Muscle layer of colon (tissue), 2 donors: ENCODE measurements around the gene SLC9A4.

Experiments
- H3K27ac ChIP-seq: one replicate; pipeline ENCODE4 v1.7.0; 2013; ENCODE audit warnings: low read depth, mild to moderate bottlenecking, low read length, moderate library complexity
- H3K27me3 ChIP-seq, 2 donors: one replicate each; pipeline ENCODE4 v1.7.0; 2013; ENCODE audit warnings: low read length in 2 of 2, mild to moderate bottlenecking in 2 of 2; ENCODE audit not compliant: insufficient read depth in 2 of 2, control insufficient read depth in 1 of 2
- H3K36me3 ChIP-seq: one replicate; pipeline ENCODE4 v1.7.0; 2013; ENCODE audit warnings: mild to moderate bottlenecking, low read length; ENCODE audit not compliant: insufficient read depth
- H3K4me1 ChIP-seq: one replicate; pipeline ENCODE4 v1.7.0; 2013; ENCODE audit warnings: mild to moderate bottlenecking, low read length; ENCODE audit not compliant: insufficient read depth
- H3K4me3 ChIP-seq, 2 donors: one replicate each; pipeline ENCODE4 v1.7.0; 2013; ENCODE audit warnings: low read length in 2 of 2, low read depth in 1 of 2, mild to moderate bottlenecking in 1 of 2, moderate library complexity in 1 of 2
- H3K9ac ChIP-seq: one replicate; pipeline ENCODE4 v1.7.0; 2013; ENCODE audit warnings: low read length
- H3K9me3 ChIP-seq: one replicate; pipeline ENCODE4 v1.7.0; 2013; ENCODE audit warnings: mild to moderate bottlenecking, low read length
- donor health status: abdominal sarcoma.
- donor health status: Adenocarcinoma of cecum.

SLC9A4 gene

GRCh38 chr2:102522162-102522561 is 49.1 kb downstream of the SLC9A4 start:
- Histone ChIP-seq H3K27ac (no peak overlapping the region), H3K9me3 (no peaks in the 10 kb centered on the region), H3K4me3 (no peak overlapping the region), H3K9ac (no peak overlapping the region), H3K36me3 (no peaks in the 10 kb centered on the region), H3K27me3 (no peaks in the 10 kb centered on the region), H3K4me1 (no peaks in the 10 kb centered on the region)

- Histone ChIP-seq H3K27me3 (no peaks in the 10 kb centered on the region), H3K9me3 (no peaks in the 10 kb centered on the region), H3K4me3 (no peak overlapping the region), H3K9ac (no peak overlapping the region), H3K27ac (no peak overlapping the region), H3K4me1 (no peaks in the 10 kb centered on the region), H3K36me3 (no peaks in the 10 kb centered on the region)
Measured at GRCh38 chr2:102522890-102523289, 49.9 kb downstream of the SLC9A4 start.

- no peaks in the 10 kb centered on the region for H3K4me1 ChIP-seq
- H3K9ac ChIP-seq: no peak overlapping the region
- H3K36me3 ChIP-seq: no peaks in the 10 kb centered on the region
- H3K4me3 ChIP-seq: no peak overlapping the region
- no peaks in the 10 kb centered on the region for H3K27me3 ChIP-seq
- no peak overlapping the region for H3K27ac ChIP-seq
- no peaks in the 10 kb centered on the region for H3K9me3 ChIP-seq
Measured at GRCh38 chr2:102523651-102524050, 50.6 kb downstream of the SLC9A4 start.

- Histone ChIP-seq H3K4me3 (no peak overlapping the region), H3K4me1 (no peaks in the 10 kb centered on the region), H3K36me3 (no peaks in the 10 kb centered on the region), H3K9me3 (no peaks in the 10 kb centered on the region), H3K27ac (no peak overlapping the region), H3K9ac (no peak overlapping the region), H3K27me3 (no peaks in the 10 kb centered on the region)
Measured at GRCh38 chr2:102527086-102527485, 54.1 kb downstream of the SLC9A4 start.

- no peaks in the 10 kb centered on the region for H3K36me3 ChIP-seq
- H3K27ac ChIP-seq: no peak overlapping the region
- H3K4me1 ChIP-seq: no peaks in the 10 kb centered on the region
- H3K9me3 ChIP-seq: no peaks in the 10 kb centered on the region
- H3K9ac ChIP-seq: no peak overlapping the region
- H3K4me3 ChIP-seq: no peak overlapping the region
- no peaks in the 10 kb centered on the region for H3K27me3 ChIP-seq
Measured at GRCh38 chr2:102538491-102538890, 65.5 kb downstream of the SLC9A4 start.

GRCh38 chr2:102540882-102541281 is 67.9 kb downstream of the SLC9A4 start:
- Histone ChIP-seq H3K27me3 (no peaks in the 10 kb centered on the region), H3K9me3 (no peaks in the 10 kb centered on the region), H3K4me3 (no peak overlapping the region), H3K27ac (no peak overlapping the region), H3K36me3 (no peaks in the 10 kb centered on the region), H3K9ac (no peak overlapping the region), H3K4me1 (no peaks in the 10 kb centered on the region)

GRCh38 chr2:102544182-102544581 is 71.2 kb downstream of the SLC9A4 start:
- Histone ChIP-seq H3K9ac (no peak overlapping the region), H3K27me3 (no peaks in the 10 kb centered on the region), H3K27ac (no peak overlapping the region), H3K36me3 (no peaks in the 10 kb centered on the region), H3K4me1 (no peaks in the 10 kb centered on the region), H3K9me3 (no peaks in the 10 kb centered on the region), H3K4me3 (no peak overlapping the region)

- Histone ChIP-seq H3K9ac (no peak overlapping the region), H3K36me3 (no peaks in the 10 kb centered on the region), H3K27ac (no peak overlapping the region), H3K4me3 (no peak overlapping the region), H3K9me3 (no peaks in the 10 kb centered on the region), H3K4me1 (no peaks in the 10 kb centered on the region), H3K27me3 (no peaks in the 10 kb centered on the region)
Measured at GRCh38 chr2:102547462-102547861, 74.4 kb downstream of the SLC9A4 start.

GRCh38 chr2:102549027-102549426 is 76.0 kb downstream of the SLC9A4 start:
- no peaks in the 10 kb centered on the region for H3K27me3 ChIP-seq
- H3K27ac ChIP-seq: no peak overlapping the region
- H3K9ac ChIP-seq: no peak overlapping the region
- H3K9me3 ChIP-seq: no peaks in the 10 kb centered on the region
- no peaks in the 10 kb centered on the region for H3K4me1 ChIP-seq
- H3K4me3 ChIP-seq: no peak overlapping the region
- H3K36me3 ChIP-seq: no peaks in the 10 kb centered on the region

GRCh38 chr2:102550151-102550550 is 77.1 kb downstream of the SLC9A4 start:
- H3K27ac ChIP-seq: no peak overlapping the region

GRCh38 chr2:102551329-102552096 is 78.5 kb downstream of the SLC9A4 start:
- Histone ChIP-seq H3K27ac (no peak overlapping the region), H3K4me3 (no peak overlapping the region), H3K9ac (no peak overlapping the region), H3K27me3 (no peaks in the 10 kb centered on the region), H3K9me3 (no peaks in the 10 kb centered on the region), H3K36me3 (no peaks in the 10 kb centered on the region), H3K4me1 (no peaks in the 10 kb centered on the region)

More at GRCh38 chr2:102550151-102550550, 77.1 kb downstream of the SLC9A4 start:
- no peaks in the 10 kb centered on the region for H3K36me3 ChIP-seq
- no peaks in the 10 kb centered on the region for H3K4me1 ChIP-seq
- H3K4me3 ChIP-seq: no peak overlapping the region
- no peaks in the 10 kb centered on the region for H3K9me3 ChIP-seq
- no peak overlapping the region for H3K9ac ChIP-seq
- H3K27me3 ChIP-seq: no peaks in the 10 kb centered on the region

GRCh38 chr2:102553601-102554000 is 80.6 kb downstream of the SLC9A4 start:
- H3K4me1 ChIP-seq: no peaks in the 10 kb centered on the region
- H3K9me3 ChIP-seq: no peaks in the 10 kb centered on the region
- H3K4me3 ChIP-seq: no peak overlapping the region
- no peak overlapping the region for H3K27ac ChIP-seq
- no peak overlapping the region for H3K9ac ChIP-seq
- no peaks in the 10 kb centered on the region for H3K36me3 ChIP-seq
- no peaks in the 10 kb centered on the region for H3K27me3 ChIP-seq
